ENCODE measurements around the gene STPG2. TPM values are rescaled to one million over a fixed set of nuclear protein-coding genes. Genes with fewer than 3 reads are reported as not detected.

Gene STPG2
- polyA plus RNA-seq, 10 donors = 0.14 to 0.22 (median 0.19) TPM; not detected in 6

GRCh38 chr4:97828646-97829045 is 314.6 kb downstream of the STPG2 start:
- DNase-seq = no peak

GRCh38 chr4:97819294-97819693 is 324.0 kb downstream of the STPG2 start:
- no peak for DNase-seq

GRCh38 chr4:97812768-97813167 is 330.5 kb downstream of the STPG2 start:
- DNase-seq = no peak

GRCh38 chr4:97786306-97786920 is 356.9 kb downstream of the STPG2 start:
- no peak for DNase-seq

DNA sequence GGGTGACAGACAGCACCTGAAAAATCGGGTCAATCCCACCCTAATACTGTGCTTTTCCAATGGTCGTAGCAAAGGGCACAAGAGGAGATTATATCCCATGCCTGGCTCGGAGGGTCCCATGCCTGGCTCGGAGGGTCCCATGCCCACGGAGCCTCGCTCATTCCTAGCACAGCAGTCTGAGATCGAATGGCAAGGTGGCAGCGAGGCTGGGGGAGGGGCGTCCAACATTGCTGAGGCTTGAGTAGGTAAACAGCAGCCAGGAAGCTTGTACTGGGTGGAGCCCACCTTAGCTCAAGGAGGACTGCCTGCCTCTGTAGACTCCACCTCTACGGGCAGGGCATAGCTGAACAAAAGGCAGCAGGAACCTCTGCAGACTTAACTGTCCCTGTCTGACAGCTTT is 365.1 kb downstream of the STPG2 start:
- no peak for DNase-seq

- DNase-seq = no peak
Measured at GRCh38 chr4:97774347-97774989, 368.8 kb downstream of the STPG2 start.

GRCh38 chr4:97770222-97770621 is 373.1 kb downstream of the STPG2 start:
- DNase-seq = no peak

- no peak for DNase-seq
Measured at GRCh38 chr4:97762115-97762512, 381.2 kb downstream of the STPG2 start.

DNA sequence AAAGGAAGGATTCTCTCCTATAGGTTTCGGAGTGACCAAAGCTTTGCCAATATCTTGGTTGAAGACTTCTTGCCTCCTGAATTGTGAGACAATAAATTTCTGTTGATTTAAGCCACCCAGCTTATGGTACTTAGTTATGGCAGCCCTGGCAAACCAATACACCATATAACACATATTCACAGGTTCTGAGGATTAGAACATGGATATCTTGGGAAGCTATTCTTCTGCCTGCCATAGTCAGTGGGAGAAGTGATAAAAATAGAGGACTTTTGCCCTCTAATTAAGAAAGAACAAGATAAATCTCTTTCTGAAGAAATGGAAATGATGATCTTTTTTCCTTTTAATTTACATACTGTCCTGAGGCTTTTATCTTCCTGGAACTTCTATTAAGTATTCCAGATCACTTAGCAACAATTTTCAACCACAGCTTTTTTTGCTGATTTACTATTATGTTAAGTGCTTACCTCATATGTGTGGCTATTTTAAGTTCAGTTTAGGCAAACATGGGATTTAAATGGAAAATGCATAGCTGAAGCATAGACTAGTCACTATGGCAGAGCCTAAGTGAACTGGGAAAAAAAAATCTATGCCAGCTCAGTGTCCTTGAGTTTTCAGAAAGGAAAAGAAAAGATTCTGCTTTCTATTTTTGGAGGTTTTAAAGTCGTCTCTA is 381.7 kb downstream of the STPG2 start:
- no peak for DNase-seq

GRCh38 chr4:97759785-97760184 is 383.5 kb downstream of the STPG2 start:
- no peak for DNase-seq

DNA sequence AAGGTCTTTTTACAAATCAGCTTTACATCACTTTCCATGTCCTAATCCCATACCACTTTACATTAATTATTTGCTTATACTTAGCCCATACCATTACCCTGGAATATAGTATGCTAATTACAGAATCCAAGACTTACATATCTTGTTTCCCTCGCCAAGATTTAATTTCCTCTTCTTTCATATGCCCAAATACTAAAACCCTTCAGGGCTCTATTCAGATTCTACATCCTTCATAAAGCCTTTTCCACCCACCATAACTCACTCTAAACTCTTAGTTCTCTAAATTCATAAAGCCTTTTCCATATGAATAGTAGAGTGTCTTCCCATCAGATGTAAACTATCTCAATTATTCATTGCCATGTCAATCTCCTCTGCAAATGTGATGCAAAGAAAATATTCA is 390.7 kb downstream of the STPG2 start:
- no peak for DNase-seq

DNA sequence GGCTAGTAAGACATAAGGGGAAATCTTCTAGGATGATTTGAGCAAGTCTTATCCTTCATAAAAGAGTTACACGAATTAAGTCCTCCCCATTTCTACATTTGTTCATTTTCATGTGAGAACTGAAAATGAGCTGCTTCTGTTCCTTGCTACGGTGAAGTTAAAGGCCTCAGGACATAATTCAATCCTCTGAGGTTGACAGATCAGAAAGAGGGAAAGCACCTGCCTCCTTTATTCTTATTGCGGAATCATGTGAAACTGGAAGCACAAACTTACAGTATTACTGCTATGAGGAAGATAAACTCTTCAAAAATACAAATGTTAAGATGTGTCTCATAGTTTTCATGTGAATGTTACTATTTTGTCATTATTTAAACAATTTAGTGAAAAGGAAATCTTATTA is 395.3 kb downstream of the STPG2 start:
- DNase-seq = no peak

GRCh38 chr4:97720869-97721432 is 422.3 kb downstream of the STPG2 start:
- peak; percentile 7 to 67 (median 29) for DNase-seq

DNA sequence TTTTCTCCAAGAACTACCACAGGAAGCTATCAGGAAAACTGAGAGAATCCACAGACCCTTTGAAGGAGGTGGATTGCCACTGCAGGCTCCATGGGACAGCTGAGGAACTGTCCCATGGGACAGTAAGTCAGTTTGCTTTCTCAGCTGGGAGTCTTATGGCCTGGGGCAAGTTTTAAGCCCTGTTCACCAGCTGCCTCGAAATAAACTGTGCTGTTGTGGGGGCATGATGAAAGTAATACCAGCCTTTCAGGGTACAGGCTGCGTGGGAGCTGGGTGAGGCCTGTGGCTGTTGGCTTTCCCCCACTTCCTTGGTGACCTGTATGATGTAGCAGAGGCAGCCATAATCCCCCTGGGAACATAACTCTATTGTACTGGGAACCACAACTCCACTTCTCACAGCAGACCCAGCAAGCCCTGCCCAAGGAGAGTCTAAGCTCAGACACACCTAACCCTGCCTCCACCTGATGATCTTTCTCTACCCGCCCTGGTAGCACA is 452.1 kb downstream of the STPG2 start:
- no peak for DNase-seq

GRCh38 chr4:97670703-97671269 is 472.5 kb downstream of the STPG2 start:
- no peak for DNase-seq

GRCh38 chr4:97665553-97665952 is 477.7 kb downstream of the STPG2 start:
- no peak for DNase-seq

DNA sequence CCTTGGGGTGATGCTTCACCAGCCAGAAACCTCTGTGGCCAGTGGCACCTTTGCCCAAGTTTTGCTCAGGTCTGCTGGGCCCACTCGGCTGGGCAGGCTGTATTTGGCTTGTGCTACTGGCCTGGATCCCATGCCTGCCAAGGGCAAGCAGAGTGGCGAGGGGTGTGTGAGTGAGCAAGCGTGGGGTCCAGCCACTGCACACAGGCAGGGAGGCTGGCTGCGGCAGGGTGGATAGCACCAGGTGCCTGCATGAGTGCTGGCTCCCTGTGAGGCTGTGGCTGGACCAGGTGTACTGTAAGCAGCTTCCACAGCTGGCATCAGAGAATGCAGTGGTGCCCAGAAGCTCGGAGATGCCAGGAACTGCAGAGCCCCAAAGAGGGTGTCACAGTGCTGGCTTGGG is 478.5 kb downstream of the STPG2 start:
- DNase-seq = no peak

GRCh38 chr4:97662133-97662532 is 481.1 kb downstream of the STPG2 start:
- no peak for DNase-seq

- DNase-seq = peak in 1 of 3 donors; percentile 33
Measured at GRCh38 chr4:97656044-97656720, 487.1 kb downstream of the STPG2 start.

- DNase-seq = no peak
Measured at GRCh38 chr4:97653701-97654100, 489.6 kb downstream of the STPG2 start.

- DNase-seq = peak; percentile 16 to 33 (median 18)
Measured at GRCh38 chr4:97646997-97647396, 496.3 kb downstream of the STPG2 start.
